ENCODE data around the gene ZNF611.
"Not testable (repeated sequence)": the region's sequence is repeated elsewhere in the genome, so short reads cannot be mapped to it uniquely, and the experiment has no call there.

DNA sequence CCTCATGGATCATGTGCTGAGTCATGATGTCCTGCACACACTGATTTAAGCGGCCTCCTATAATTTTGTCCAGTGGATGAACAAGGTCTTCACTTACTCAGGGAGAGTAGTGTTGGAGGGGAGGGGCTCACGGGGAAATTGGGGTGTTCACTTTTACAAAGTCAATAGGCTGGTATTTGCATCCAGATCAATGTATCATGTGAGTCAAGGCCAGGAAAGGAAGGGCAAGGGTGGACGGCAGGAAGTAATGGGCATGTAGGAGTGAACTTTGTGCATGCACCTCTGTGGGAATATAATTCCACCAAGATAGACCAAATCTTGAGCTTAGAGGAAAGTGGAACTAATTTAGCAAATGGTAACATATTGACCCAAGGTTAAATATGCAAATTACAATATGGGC, 23.2 kb downstream of the ZNF611 start:
- TF ChIP-seq NR2C1 (IDR thresholded peaks at IDR 0.05); POLR2AphosphoS5 (IDR thresholded peaks at IDR 0.05; ENCODE audit: low read length); USF1 (IDR thresholded peaks at IDR 0.05; ENCODE audit: borderline replicate concordance, extremely low read length, insufficient read depth, low read depth, low read length); EZH2 (IDR thresholded peaks at IDR 0.05; ENCODE audit: borderline replicate concordance, control insufficient read depth, low read depth, low read length); SPI1 (IDR thresholded peaks at IDR 0.05; ENCODE audit: borderline replicate concordance, insufficient read depth, low read depth, low read length); RAD21 (IDR thresholded peaks at IDR 0.05; ENCODE audit: insufficient read depth, low read depth, low read length); POLR2A (IDR thresholded peaks at IDR 0.05; ENCODE audit: low read depth, low read length); FOXM1 (IDR thresholded peaks at IDR 0.05; ENCODE audit: low read depth, low read length); BHLHE40 (IDR thresholded peaks at IDR 0.05; ENCODE audit: borderline replicate concordance in 1 of 2, low read depth in 2 of 2, low read length in 1 of 2); LARP7 (IDR thresholded peaks at IDR 0.05): not testable (repeated sequence)
- TF ChIP-seq, protein P1, sequence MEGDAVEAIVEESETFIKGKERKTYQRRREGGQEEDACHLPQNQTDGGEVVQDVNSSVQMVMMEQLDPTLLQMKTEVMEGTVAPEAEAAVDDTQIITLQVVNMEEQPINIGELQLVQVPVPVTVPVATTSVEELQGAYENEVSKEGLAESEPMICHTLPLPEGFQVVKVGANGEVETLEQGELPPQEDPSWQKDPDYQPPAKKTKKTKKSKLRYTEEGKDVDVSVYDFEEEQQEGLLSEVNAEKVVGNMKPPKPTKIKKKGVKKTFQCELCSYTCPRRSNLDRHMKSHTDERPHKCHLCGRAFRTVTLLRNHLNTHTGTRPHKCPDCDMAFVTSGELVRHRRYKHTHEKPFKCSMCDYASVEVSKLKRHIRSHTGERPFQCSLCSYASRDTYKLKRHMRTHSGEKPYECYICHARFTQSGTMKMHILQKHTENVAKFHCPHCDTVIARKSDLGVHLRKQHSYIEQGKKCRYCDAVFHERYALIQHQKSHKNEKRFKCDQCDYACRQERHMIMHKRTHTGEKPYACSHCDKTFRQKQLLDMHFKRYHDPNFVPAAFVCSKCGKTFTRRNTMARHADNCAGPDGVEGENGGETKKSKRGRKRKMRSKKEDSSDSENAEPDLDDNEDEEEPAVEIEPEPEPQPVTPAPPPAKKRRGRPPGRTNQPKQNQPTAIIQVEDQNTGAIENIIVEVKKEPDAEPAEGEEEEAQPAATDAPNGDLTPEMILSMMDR (IDR thresholded peaks at IDR 0.05 in 2 of 3, conservative IDR thresholded peaks at IDR 0.05 in 1 of 3; ENCODE audit: control insufficient read depth in 2 of 3, extremely low read depth in 1 of 3, insufficient read depth in 1 of 3, low read depth in 3 of 3, low read length in 3 of 3) = not testable (repeated sequence)
